ENCODE results near the gene NID2.

Gene NID2

DNA sequence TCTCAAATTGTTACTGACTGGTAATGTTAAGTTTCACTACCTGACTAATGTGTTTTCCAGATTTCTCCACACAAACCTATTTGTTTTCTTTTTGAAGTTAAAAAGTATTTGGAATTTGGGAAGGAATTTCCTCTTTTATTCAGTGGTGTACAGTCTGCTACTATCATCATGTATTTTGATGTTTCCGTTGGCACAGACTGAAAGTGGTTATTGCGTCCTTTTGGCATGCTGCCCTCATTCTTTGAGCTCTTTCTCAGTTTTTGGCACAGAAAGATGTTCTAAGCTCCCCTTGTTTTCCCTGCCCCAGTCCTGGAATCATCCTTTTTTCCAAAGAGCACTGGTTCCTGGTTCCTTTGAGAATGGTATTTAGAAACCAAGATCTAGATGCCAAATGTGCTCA lies 110.9 kb downstream of the NID2 start:
- no peak for DNase-seq
